Breast epithelium (tissue), 3 donors: ENCODE results near the gene LTK.

Source experiments
- POLR2A ChIP-seq: fragments of 450-650 bp; IDR thresholded peaks from one replicate; pipeline ENCODE4 v1.6.1; 2016; ENCODE audit warnings: antibody characterized with exemption, mild to moderate bottlenecking, moderate library complexity
- TF ChIP-seq, protein P1 (sequence below), 3 donors: fragments of 450-650 bp; IDR thresholded peaks; one replicate each; pipeline ENCODE4 v1.5.1; 2016 to 2017; ENCODE audit warnings: antibody characterized with exemption in 3 of 3, mild to moderate bottlenecking in 3 of 3, moderate library complexity in 3 of 3

DNA sequence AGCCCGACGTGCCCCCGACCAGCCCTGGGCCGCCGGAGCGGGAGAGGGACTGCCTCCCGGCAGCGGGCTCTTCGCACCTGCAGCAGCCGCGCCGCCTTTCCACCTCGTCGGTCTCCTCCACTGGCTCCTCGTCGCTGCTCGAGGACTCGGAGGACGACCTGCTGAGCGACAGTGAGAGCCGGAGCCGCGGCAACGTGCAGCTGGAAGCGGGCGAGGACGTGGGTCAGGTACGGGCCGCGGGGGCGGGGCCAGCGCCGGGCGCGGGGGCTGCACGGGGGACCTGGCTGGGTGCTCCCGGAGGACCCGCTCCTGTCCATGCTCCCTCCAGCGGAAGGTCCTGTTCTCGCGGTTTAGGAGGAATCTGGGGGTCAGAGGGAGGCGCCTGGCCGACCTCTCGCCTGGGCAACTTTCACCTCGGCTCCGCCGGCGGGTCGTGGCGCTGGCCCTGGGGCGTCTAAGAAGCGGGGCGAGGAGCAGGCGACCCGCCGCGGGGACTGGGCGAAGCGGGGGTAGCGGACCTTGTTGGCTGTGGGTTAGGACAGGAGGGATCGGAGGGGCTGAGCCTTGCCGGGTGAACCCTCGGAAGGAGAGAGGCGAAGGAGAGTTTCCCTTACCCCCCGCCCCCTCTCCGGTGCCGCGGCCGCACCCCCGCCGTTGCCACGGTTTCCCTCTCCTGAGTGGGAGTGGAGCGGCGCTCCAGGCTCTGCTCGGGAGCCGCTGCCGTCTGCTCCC is 19.3 kb downstream of the LTK start:
- TF ChIP-seq, protein P1, sequence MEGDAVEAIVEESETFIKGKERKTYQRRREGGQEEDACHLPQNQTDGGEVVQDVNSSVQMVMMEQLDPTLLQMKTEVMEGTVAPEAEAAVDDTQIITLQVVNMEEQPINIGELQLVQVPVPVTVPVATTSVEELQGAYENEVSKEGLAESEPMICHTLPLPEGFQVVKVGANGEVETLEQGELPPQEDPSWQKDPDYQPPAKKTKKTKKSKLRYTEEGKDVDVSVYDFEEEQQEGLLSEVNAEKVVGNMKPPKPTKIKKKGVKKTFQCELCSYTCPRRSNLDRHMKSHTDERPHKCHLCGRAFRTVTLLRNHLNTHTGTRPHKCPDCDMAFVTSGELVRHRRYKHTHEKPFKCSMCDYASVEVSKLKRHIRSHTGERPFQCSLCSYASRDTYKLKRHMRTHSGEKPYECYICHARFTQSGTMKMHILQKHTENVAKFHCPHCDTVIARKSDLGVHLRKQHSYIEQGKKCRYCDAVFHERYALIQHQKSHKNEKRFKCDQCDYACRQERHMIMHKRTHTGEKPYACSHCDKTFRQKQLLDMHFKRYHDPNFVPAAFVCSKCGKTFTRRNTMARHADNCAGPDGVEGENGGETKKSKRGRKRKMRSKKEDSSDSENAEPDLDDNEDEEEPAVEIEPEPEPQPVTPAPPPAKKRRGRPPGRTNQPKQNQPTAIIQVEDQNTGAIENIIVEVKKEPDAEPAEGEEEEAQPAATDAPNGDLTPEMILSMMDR (IDR thresholded peaks at IDR 0.05) = no peak
- TF ChIP-seq POLR2A = no peak
